Osteocyte (in vitro differentiated cells): ENCODE data around the gene ZMAT1. TPM values are rescaled to one million over a fixed set of nuclear protein-coding genes. Genes with fewer than 3 reads are reported as not detected.

ENCODE experiments used
- DNase-seq: peaks from one replicate; pipeline ENCODE4 v3.0.0; 2021; ENCODE audit warnings: mixed read lengths; ENCODE audit not compliant: unreplicated experiment; ENCODE audit errors: extremely low spot score
- H3K27ac Mint-ChIP-seq: one replicate; pipeline ENCODE4 v1.8.0; 2021; ENCODE audit warnings: mild to moderate bottlenecking, mixed read lengths; ENCODE audit not compliant: unreplicated experiment
- H3K27me3 Mint-ChIP-seq: one replicate; pipeline ENCODE4 v1.8.0; 2021; ENCODE audit warnings: mixed read lengths; ENCODE audit not compliant: unreplicated experiment
- H3K36me3 Mint-ChIP-seq: one replicate; pipeline ENCODE4 v1.8.0; 2021; ENCODE audit warnings: mixed read lengths; ENCODE audit not compliant: unreplicated experiment
- H3K4me1 Mint-ChIP-seq: one replicate; pipeline ENCODE4 v1.8.0; 2021; ENCODE audit warnings: mixed read lengths; ENCODE audit not compliant: unreplicated experiment
- H3K4me3 Mint-ChIP-seq: one replicate; pipeline ENCODE4 v1.8.0; 2021; ENCODE audit warnings: mild to moderate bottlenecking, moderate library complexity, mixed read lengths; ENCODE audit not compliant: unreplicated experiment
- H3K9me3 Mint-ChIP-seq: one replicate; pipeline ENCODE4 v1.8.0; 2021; ENCODE audit warnings: mixed read lengths; ENCODE audit not compliant: unreplicated experiment
- total RNA-seq: library from RNA; stranded (reverse); gene quantifications from 2 replicates; pipeline ENCODE4 v1.2.1, GENCODE V29; 2021
- TF ChIP-seq, protein P1 (sequence below): fragments of 200-600 bp; sonication (generic); IDR thresholded peaks from 2 replicates; pipeline ENCODE4 v1.5.0; 2021; ENCODE audit warnings: antibody characterized with exemption, mild to moderate bottlenecking, moderate library complexity

ZMAT1 gene
- total RNA-seq, 1 donor from 2014 or later, result 4.6 TPM

DNA sequence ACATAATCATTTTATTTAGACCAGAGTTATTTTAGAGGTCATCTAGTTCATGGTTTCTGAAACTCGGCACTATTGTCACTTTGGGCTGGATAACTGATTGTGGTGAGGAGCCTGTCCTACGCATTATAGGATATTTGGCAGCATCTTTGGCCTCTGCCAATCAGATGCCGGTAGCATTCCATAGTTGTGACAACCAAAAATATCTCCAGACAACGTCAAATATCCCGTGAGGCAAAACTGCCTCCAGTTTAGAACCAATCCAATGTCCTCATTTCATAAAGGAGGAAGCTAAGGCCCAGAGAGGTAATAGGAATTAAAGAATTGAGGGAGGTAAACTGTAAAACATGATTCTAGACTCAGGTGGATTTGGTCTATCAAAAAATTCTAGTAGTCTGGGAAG is 6.1 kb downstream of the ZMAT1 start:
- Mint-ChIP-seq H3K27me3 (no peaks in the 10 kb centered on the region), H3K27ac (no peak overlapping the region), H3K36me3 (no peaks in the 10 kb centered on the region), H3K9me3 (peaks cover 8% of the 10 kb centered on the region), H3K4me3 (no peak overlapping the region), H3K4me1 (peaks cover under 1% of the 10 kb centered on the region)
- TF ChIP-seq, protein P1, sequence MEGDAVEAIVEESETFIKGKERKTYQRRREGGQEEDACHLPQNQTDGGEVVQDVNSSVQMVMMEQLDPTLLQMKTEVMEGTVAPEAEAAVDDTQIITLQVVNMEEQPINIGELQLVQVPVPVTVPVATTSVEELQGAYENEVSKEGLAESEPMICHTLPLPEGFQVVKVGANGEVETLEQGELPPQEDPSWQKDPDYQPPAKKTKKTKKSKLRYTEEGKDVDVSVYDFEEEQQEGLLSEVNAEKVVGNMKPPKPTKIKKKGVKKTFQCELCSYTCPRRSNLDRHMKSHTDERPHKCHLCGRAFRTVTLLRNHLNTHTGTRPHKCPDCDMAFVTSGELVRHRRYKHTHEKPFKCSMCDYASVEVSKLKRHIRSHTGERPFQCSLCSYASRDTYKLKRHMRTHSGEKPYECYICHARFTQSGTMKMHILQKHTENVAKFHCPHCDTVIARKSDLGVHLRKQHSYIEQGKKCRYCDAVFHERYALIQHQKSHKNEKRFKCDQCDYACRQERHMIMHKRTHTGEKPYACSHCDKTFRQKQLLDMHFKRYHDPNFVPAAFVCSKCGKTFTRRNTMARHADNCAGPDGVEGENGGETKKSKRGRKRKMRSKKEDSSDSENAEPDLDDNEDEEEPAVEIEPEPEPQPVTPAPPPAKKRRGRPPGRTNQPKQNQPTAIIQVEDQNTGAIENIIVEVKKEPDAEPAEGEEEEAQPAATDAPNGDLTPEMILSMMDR, result no peak
- DNase-seq, result no peak

DNA sequence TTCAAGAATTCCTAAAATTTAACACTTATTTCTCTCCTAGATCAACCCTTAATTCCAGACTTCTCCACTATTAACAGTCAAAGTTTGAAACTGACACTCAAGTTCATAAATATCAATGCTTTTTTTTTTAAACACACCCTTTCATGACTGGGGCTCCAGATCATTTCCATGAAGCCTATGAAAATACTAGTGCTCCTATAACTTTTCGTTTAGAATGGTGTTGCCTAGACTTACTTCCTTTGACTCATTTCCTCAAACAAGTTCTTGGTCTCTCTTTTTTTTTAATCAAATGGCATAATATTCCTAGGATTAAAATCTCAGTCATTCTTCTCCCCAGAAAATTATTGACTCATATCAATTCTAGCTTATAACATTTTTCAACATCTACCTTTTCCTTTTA is 13.1 kb downstream of the ZMAT1 start:
- TF ChIP-seq, protein P1, result no peak
- no peaks in the 10 kb centered on the region for H3K36me3 Mint-ChIP-seq
- no peak overlapping the region for H3K4me3 Mint-ChIP-seq
- H3K27me3 Mint-ChIP-seq, result no peaks in the 10 kb centered on the region
- no peak for DNase-seq
- peaks cover 34% of the 10 kb centered on the region for H3K9me3 Mint-ChIP-seq
- H3K4me1 Mint-ChIP-seq, result no peaks in the 10 kb centered on the region
- H3K27ac Mint-ChIP-seq, result no peak overlapping the region

GRCh38 chrX:101906136-101906796 is 25.6 kb downstream of the ZMAT1 start:
- TF ChIP-seq, protein P1, result no peak
- H3K27me3 Mint-ChIP-seq, result no peaks in the 10 kb centered on the region
- H3K4me1 Mint-ChIP-seq, result no peaks in the 10 kb centered on the region
- no peak overlapping the region for H3K4me3 Mint-ChIP-seq
- H3K36me3 Mint-ChIP-seq, result no peaks in the 10 kb centered on the region
- H3K27ac Mint-ChIP-seq, result no peak overlapping the region
- DNase-seq, result no peak
- peaks cover 34% of the 10 kb centered on the region for H3K9me3 Mint-ChIP-seq

DNA sequence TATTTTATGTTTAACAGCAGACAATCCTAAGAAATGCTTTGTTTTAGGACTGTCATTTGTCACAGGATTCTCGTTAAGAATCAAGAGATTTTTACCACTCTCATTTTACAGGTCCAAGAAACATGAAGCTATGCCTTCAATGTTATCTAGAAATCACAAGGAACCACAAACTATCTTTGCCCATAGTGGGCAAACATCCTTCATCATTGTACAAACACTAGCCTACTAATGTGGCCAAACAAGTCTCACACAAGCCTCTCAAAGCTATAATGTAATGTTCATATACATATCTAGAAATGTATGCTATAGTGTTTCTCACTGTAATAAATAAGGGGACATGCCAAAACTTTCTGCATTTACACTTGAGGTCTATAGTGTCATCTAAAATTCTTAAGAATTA is 26.8 kb downstream of the ZMAT1 start:
- Mint-ChIP-seq H3K27me3 (no peaks in the 10 kb centered on the region), H3K4me3 (no peak overlapping the region), H3K27ac (no peak overlapping the region), H3K36me3 (no peaks in the 10 kb centered on the region), H3K9me3 (peaks cover 32% of the 10 kb centered on the region), H3K4me1 (peaks cover under 1% of the 10 kb centered on the region)
- TF ChIP-seq, protein P1, result no peak
- no peak for DNase-seq

Other genes with a start within 250 kb of the ZMAT1 start
- not detected in 2 replicates for gene TCEAL2, start 193.7 kb upstream of the ZMAT1 start, total RNA-seq
- gene TCEAL6, start 210.5 kb upstream of the ZMAT1 start, total RNA-seq, result not detected in 2 replicates
- gene BEX5, start 223.9 kb upstream of the ZMAT1 start, total RNA-seq, result not detected in 2 replicates